GM12878 (cell line): Measurements from ENCODE around the gene FSTL4. TPM values are rescaled to one million over a fixed set of nuclear protein-coding genes. Genes with fewer than 3 reads are reported as not detected.

ENCODE experiments used
- ATAC-seq: fragments of 200-7000 bp; cut with Tn5 transposase; 3 replicates; pipeline ENCODE4 v1.9.1; 2020; ENCODE audit warnings: mild to moderate bottlenecking, moderate library complexity
- BruUV-seq: library from RNA; stranded (reverse); fragments of 400-500 nt; replicated peaks from 2 replicates; lab custom pipeline; 2021; lab: Mats Ljungman, UMichigan
- CTCF ChIA-PET: fragments of 300-600 bp; sonication (Branson Sonifier 250); formaldehyde crosslinking; extraction: SDS; loops from one replicate; lab custom pipeline; 2021; ENCODE audit warnings: inconsistent platforms; lab: Yijun Ruan, JAX
- POLR2A ChIA-PET: fragments of 350-600 bp; formaldehyde crosslinking; extraction: SDS; loops from one replicate; lab custom pipeline; 2021; ENCODE audit warnings: inconsistent platforms; lab: Charles Lee
- RAD21 ChIA-PET: fragments of 300-600 bp; sonication (Branson Sonifier 250); formaldehyde crosslinking; loops from one replicate; lab custom pipeline; 2023; ENCODE audit warnings: antibody characterized with exemption; ENCODE audit not compliant: unreplicated experiment; lab: Charles Lee
- SMC1A ChIA-PET: fragments of 300-600 bp; sonication (Branson Sonifier 250); formaldehyde crosslinking; loops from one replicate; lab custom pipeline; 2023; ENCODE audit not compliant: unreplicated experiment, uncharacterized antibody; lab: Charles Lee
- DNase-seq: peaks from one replicate; pipeline ENCODE4 v3.0.0-alpha.2; 2011; ENCODE audit warnings: low read depth, low spot score
- FAIRE-seq: peaks from 3 replicates; lab custom pipeline; 2011; peaks lifted over from hg19 to GRCh38; lab: Jason Lieb, UNC
- H2AFZ ChIP-seq: 2 replicates; pipeline ENCODE4 v1.6.0; 2011; ENCODE audit warnings: low read depth, low read length, control low read depth; ENCODE audit not compliant: control insufficient read depth
- H3K27ac ChIP-seq: 2 replicates; pipeline ENCODE4 v1.5.1; 2011; ENCODE audit warnings: control low read depth; ENCODE audit not compliant: control insufficient read depth, insufficient read depth
- H3K27me3 ChIP-seq, 2 experiments: replicated peaks in 1 of 2; 2 replicates each; pipeline versions ENCODE4 v1.6.0 to v1.6.1; 2011; ENCODE audit warnings: low read length in 1 of 2; ENCODE audit not compliant: control insufficient read depth in 2 of 2, insufficient read depth in 2 of 2
- H3K36me3 ChIP-seq, 2 experiments: 2 replicates each; pipeline ENCODE4 v1.5.1; 2011; ENCODE audit warnings: low read length in 1 of 2; ENCODE audit not compliant: control insufficient read depth in 2 of 2, insufficient read depth in 2 of 2
- H3K4me1 ChIP-seq: 2 replicates; pipeline ENCODE4 v1.6.1; 2011; ENCODE audit warnings: mild to moderate bottlenecking, low read length, moderate library complexity, mixed read lengths; ENCODE audit not compliant: control insufficient read depth, insufficient read depth
- H3K4me2 ChIP-seq: 2 replicates; pipeline ENCODE4 v1.6.0; 2011; ENCODE audit warnings: control low read depth; ENCODE audit not compliant: control insufficient read depth, insufficient read depth
- H3K4me3 ChIP-seq: fragments of 200-600 bp; sonication (generic); 2 replicates; pipeline ENCODE4 v1.5.1; 2016
- H3K79me2 ChIP-seq: 2 replicates; pipeline ENCODE4 v1.6.0; 2011; ENCODE audit warnings: low read length; ENCODE audit not compliant: control insufficient read depth, insufficient read depth
- H3K9ac ChIP-seq: 2 replicates; pipeline ENCODE4 v1.8.0; 2011; ENCODE audit warnings: low read length, control low read depth, mixed read lengths; ENCODE audit not compliant: control insufficient read depth, insufficient read depth
- H3K9me3 ChIP-seq: replicated peaks from 3 replicates; pipeline ENCODE4 v1.5.1; 2011; ENCODE audit warnings: mild to moderate bottlenecking, low read length; ENCODE audit not compliant: control insufficient read depth, insufficient read depth
- H4K20me1 ChIP-seq: 2 replicates; pipeline ENCODE4 v1.6.0; 2011; ENCODE audit not compliant: control insufficient read depth, insufficient read depth
- CREM ChIP-seq: IDR thresholded peaks from 2 replicates; pipeline ENCODE4 v1.6.1; 2014; ENCODE audit warnings: antibody characterized with exemption, low read depth
- FOXM1 ChIP-seq: IDR thresholded peaks from 2 replicates; pipeline ENCODE4 v1.6.1; 2012; ENCODE audit warnings: low read depth, mild to moderate bottlenecking, inconsistent platforms, low read length, moderate library complexity
- NFIC ChIP-seq: IDR thresholded peaks from 2 replicates; pipeline ENCODE4 v1.6.1; 2012; ENCODE audit warnings: low read depth, mild to moderate bottlenecking, inconsistent platforms, low read length, moderate library complexity
- NFYB ChIP-seq: IDR thresholded peaks from 2 replicates; pipeline ENCODE4 v1.6.1; 2011; ENCODE audit warnings: low read depth, mild to moderate bottlenecking, low read length, improper control_type of control experiment, moderate library complexity; ENCODE audit not compliant: insufficient read depth
- WGBS: methylation state at CpG from one replicate; pipeline ENCODE4 v1.1.6; 2016; ENCODE audit warnings: low lambda C conversion rate; ENCODE audit not compliant: insufficient replicate concordance, insufficient coverage; ENCODE audit errors: missing lambda C conversion rate; 5-methylcytosine and 5-hydroxymethylcytosine counted together
- in situ Hi-C: fragments of 300-500 bp; cut with MboI; formaldehyde crosslinking; loops from 9 replicates; pipeline ENCODE4 v1.14.3; 2018; ENCODE audit warnings: mixed read lengths
- intact Hi-C: fragments of 100-400 bp; cut with micrococcal nuclease; formaldehyde crosslinking; loops from one replicate; pipeline ENCODE4 v1.14.2; 2022; ENCODE audit not compliant: unreplicated experiment
- polyA plus RNA-seq, 11 experiments: library from polyadenylated mRNA; depleted of rRNA in 4 of 11; unstranded in 6 of 11; stranded (reverse) in 5 of 11; fragments of >200 nt; fragmentation: Nextera tagmentation in 4 of 11; fragmentation: Illumina TruSeq in 1 of 11; extraction: Ambion mirVana in 4 of 11; extraction: Trizol in 1 of 11; gene quantifications; 1 replicate in 1 of 11; 2 replicates in 10 of 11; pipeline versions ENCODE4 v1.2.1 to v1.2.3, GENCODE V29; 2011 to 2016; ENCODE audit warnings: inconsistent platforms in 2 of 11, missing spikeins in 2 of 11, low read depth in 1 of 11
- total RNA-seq, 4 experiments: library from RNA; depleted of rRNA in 3 of 4; stranded (reverse); fragments of >200 nt in 3 of 4; fragmentation: Illumina TruSeq in 1 of 4; extraction: Trizol in 1 of 4; gene quantifications; 2 replicates each; pipeline versions ENCODE4 v1.2.1 to v1.2.3, GENCODE V29; 2013 to 2021
- TF ChIP-seq, protein P1 (sequence below): IDR thresholded peaks from 2 replicates; pipeline ENCODE4 v1.6.1; 2012; ENCODE audit warnings: mild to moderate bottlenecking, low read depth, low read length

FSTL4 gene
- total and polyA plus RNA-seq, 10 of the 15 experiments (the other 5 are each of a cell fraction or from before 2014, with no cell fraction given), result 0.01 to 0.79 (median 0.21) TPM; not detected in 6

DNA sequence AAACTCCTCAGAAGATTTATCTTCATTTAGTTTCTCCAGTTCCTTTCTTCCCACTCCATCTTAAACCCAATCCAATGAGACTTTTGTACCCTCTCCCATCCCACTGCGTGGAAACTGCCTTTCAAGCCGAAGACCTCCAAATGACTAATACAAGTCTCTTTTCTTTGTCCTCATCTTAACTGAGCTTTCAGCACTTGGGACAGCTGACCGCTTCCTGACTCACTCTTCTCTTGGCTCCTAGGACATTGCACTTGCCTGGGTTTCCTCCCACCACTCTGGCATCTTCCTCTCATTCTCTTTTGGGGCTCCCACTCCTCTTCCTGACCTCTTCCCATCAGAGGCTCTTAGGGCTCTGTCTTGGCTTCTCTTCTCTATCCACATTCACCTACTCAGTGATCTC, 316.8 kb downstream of the FSTL4 start:
- BruUV-seq, result no TSS peak
- no peak overlapping the region for H3K27ac ChIP-seq
- no peaks in the 10 kb centered on the region for H3K9me3 ChIP-seq
- SMC1A ChIA-PET, result no interaction called here
- DNase-seq (no peak), ATAC-seq (no peak), FAIRE-seq (no peak)
- no peak overlapping the region for H3K4me3 ChIP-seq
- CTCF ChIA-PET, result interaction anchor here (1.9 kb wide), 1 partner anchor 10 kb away, joined by 6 read pairs; no protein-coding TSS in a partner anchor
- WGBS, result 14% methylated on average over 3 of the region's 3 CpGs
- H3K4me2 ChIP-seq, result no peak overlapping the region
- H3K27me3 ChIP-seq, result no peaks in the 10 kb centered on the region
- intact Hi-C loops (no loop called here), in situ Hi-C loops (no loop called here)
- H3K9ac ChIP-seq, result no peak overlapping the region
- RAD21 ChIA-PET, result no interaction called here
- H3K79me2 ChIP-seq, result no peaks in the 10 kb centered on the region
- no peaks in the 10 kb centered on the region for H4K20me1 ChIP-seq
- H3K4me1 ChIP-seq, result no peaks in the 10 kb centered on the region
- POLR2A ChIA-PET, result no interaction called here
- TF ChIP-seq NFYB (no peak), CREM (no peak), FOXM1 (no peak), NFIC (no peak)
- TF ChIP-seq, protein P1, sequence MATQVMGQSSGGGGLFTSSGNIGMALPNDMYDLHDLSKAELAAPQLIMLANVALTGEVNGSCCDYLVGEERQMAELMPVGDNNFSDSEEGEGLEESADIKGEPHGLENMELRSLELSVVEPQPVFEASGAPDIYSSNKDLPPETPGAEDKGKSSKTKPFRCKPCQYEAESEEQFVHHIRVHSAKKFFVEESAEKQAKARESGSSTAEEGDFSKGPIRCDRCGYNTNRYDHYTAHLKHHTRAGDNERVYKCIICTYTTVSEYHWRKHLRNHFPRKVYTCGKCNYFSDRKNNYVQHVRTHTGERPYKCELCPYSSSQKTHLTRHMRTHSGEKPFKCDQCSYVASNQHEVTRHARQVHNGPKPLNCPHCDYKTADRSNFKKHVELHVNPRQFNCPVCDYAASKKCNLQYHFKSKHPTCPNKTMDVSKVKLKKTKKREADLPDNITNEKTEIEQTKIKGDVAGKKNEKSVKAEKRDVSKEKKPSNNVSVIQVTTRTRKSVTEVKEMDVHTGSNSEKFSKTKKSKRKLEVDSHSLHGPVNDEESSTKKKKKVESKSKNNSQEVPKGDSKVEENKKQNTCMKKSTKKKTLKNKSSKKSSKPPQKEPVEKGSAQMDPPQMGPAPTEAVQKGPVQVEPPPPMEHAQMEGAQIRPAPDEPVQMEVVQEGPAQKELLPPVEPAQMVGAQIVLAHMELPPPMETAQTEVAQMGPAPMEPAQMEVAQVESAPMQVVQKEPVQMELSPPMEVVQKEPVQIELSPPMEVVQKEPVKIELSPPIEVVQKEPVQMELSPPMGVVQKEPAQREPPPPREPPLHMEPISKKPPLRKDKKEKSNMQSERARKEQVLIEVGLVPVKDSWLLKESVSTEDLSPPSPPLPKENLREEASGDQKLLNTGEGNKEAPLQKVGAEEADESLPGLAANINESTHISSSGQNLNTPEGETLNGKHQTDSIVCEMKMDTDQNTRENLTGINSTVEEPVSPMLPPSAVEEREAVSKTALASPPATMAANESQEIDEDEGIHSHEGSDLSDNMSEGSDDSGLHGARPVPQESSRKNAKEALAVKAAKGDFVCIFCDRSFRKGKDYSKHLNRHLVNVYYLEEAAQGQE, result peak; percentile 68; the same call in 1 of the 2 replicates
- TF ChIP-seq, all 136 proteins: peak for 1
- H2AFZ ChIP-seq, result no peak overlapping the region
- H3K36me3 ChIP-seq, result no peaks in the 10 kb centered on the region
